Measurements from ENCODE around the gene FRMPD4. TPM values are rescaled to one million over a fixed set of nuclear protein-coding genes. Genes with fewer than 3 reads are reported as not detected.

Gene FRMPD4
- total RNA-seq, 1 experiment from 2014 or later = not detected

DNA sequence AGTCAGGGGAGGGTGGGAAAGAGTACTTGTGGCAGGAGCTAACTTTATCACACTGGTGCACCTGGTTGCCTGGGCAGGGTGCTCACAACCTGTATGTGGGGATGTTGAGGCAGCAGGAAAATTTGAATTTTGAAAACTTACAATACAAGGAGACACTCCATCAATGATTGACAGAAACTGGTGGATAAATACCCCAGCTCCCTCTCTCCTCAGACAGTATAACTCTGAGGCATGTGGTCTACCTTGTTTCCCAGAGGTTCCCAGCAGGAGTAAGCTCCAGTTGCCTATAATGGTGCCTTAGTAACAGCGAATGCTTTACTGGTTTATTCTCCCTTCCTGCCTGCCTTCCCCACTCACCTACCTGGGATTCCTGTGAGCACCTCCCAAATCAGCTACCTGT lies 541.2 kb downstream of the FRMPD4 start:
- no peaks in the 10 kb centered on the region for H3K9me3 ChIP-seq
- H3K36me3 ChIP-seq (ENCODE audit: control insufficient read depth, insufficient read depth, low read length) = no peaks in the 10 kb centered on the region
- H3K27ac Mint-ChIP-seq (ENCODE audit: unreplicated experiment) = no peak overlapping the region
- H3K4me3 Mint-ChIP-seq (ENCODE audit: unreplicated experiment) = no peak overlapping the region
- H3K9me3 Mint-ChIP-seq (ENCODE audit: unreplicated experiment) = no peaks in the 10 kb centered on the region
- ChIA-PET POLR2A (no interaction called here), CTCF (no interaction called here)
- no TSS peak for BruUV-seq (replicated peaks)
- H3K36me3 Mint-ChIP-seq (ENCODE audit: insufficient read depth, unreplicated experiment) = no peaks in the 10 kb centered on the region
- TF ChIP-seq, protein P1, sequence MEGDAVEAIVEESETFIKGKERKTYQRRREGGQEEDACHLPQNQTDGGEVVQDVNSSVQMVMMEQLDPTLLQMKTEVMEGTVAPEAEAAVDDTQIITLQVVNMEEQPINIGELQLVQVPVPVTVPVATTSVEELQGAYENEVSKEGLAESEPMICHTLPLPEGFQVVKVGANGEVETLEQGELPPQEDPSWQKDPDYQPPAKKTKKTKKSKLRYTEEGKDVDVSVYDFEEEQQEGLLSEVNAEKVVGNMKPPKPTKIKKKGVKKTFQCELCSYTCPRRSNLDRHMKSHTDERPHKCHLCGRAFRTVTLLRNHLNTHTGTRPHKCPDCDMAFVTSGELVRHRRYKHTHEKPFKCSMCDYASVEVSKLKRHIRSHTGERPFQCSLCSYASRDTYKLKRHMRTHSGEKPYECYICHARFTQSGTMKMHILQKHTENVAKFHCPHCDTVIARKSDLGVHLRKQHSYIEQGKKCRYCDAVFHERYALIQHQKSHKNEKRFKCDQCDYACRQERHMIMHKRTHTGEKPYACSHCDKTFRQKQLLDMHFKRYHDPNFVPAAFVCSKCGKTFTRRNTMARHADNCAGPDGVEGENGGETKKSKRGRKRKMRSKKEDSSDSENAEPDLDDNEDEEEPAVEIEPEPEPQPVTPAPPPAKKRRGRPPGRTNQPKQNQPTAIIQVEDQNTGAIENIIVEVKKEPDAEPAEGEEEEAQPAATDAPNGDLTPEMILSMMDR (IDR thresholded peaks at IDR 0.05; ENCODE audit: insufficient read depth in 1 of 2, low read depth in 1 of 2, low read length in 1 of 2, severe bottlenecking in 1 of 2, unreplicated experiment in 1 of 2) = no peak
- no peak for DNase-seq
- no peaks in the 10 kb centered on the region for H3K4me1 ChIP-seq
- intact Hi-C loops (cut with micrococcal nuclease; ENCODE audit: unreplicated experiment) = no loop called here
- H3K4me1 Mint-ChIP-seq (ENCODE audit: low read depth, unreplicated experiment) = no peaks in the 10 kb centered on the region
- H3K27me3 ChIP-seq (replicated peaks; ENCODE audit: control insufficient read depth, insufficient read depth, low read length) = no peaks in the 10 kb centered on the region
- H3K27me3 Mint-ChIP-seq (ENCODE audit: insufficient read depth, unreplicated experiment) = peaks cover 14% of the 10 kb centered on the region
- no peak overlapping the region for H3K4me3 ChIP-seq (ENCODE audit: low read depth, low read length)

DNA sequence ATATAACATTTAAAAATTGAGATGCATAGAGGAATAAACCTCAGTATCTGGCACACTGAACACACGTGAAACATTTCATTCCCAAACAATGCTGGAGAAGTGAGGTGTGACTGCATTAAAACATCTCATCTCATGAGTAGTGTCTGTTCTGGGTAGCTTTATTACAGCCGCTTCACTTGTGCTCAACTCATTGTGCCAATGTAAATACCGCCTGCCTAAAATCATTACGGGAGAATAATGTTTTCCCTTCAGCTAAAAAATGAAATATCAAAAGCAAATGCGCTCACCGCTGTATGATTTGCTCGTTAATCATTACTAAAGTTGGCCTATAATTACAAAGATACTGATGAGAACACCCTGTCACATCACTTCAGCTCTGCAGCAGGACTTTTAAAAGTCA lies 542.8 kb downstream of the FRMPD4 start:
- Mint-ChIP-seq H3K4me1 (ENCODE audit: low read depth, unreplicated experiment) (no peaks in the 10 kb centered on the region), H3K36me3 (ENCODE audit: insufficient read depth, unreplicated experiment) (no peaks in the 10 kb centered on the region), H3K27me3 (ENCODE audit: insufficient read depth, unreplicated experiment) (peaks cover 18% of the 10 kb centered on the region), H3K9me3 (ENCODE audit: unreplicated experiment) (no peaks in the 10 kb centered on the region), H3K27ac (ENCODE audit: unreplicated experiment) (no peak overlapping the region), H3K4me3 (ENCODE audit: unreplicated experiment) (no peak overlapping the region)
- POLR2A ChIA-PET = no interaction called here
- Histone ChIP-seq H3K4me1 (no peaks in the 10 kb centered on the region), H3K9me3 (no peaks in the 10 kb centered on the region), H3K4me3 (ENCODE audit: low read depth, low read length) (no peak overlapping the region), H3K27me3 (replicated peaks; ENCODE audit: control insufficient read depth, insufficient read depth, low read length) (no peaks in the 10 kb centered on the region), H3K36me3 (ENCODE audit: control insufficient read depth, insufficient read depth, low read length) (no peaks in the 10 kb centered on the region)
- CTCF ChIA-PET = no interaction called here
- intact Hi-C loops (cut with micrococcal nuclease; ENCODE audit: unreplicated experiment) = no loop called here
- no peak for DNase-seq
- TF ChIP-seq, protein P1 (IDR thresholded peaks at IDR 0.05; ENCODE audit: insufficient read depth in 1 of 2, low read depth in 1 of 2, low read length in 1 of 2, severe bottlenecking in 1 of 2, unreplicated experiment in 1 of 2) = no peak
- no TSS peak for BruUV-seq (replicated peaks)

DNA sequence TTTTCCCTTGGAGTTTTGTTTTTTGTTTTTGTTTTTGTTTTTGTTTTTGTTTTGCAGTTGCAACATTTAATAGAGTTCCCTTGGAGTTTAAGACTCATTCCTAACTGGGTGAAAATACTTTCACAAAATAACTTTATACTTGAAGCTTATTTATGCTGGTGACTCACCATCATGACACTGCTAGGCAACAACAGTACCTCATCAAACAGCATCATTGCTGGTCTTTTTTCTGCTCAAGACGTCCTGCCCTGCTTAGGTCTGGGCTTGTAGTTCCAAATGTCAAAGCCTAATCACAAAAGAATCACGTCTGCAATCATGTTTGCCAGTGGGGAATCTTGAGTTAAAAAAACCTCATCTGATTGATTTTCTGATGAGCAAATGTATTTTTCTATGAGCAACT lies 547.3 kb downstream of the FRMPD4 start:
- Histone ChIP-seq H3K4me3 (ENCODE audit: low read depth, low read length) (no peak overlapping the region), H3K36me3 (ENCODE audit: control insufficient read depth, insufficient read depth, low read length) (no peaks in the 10 kb centered on the region), H3K4me1 (no peaks in the 10 kb centered on the region), H3K27me3 (replicated peaks; ENCODE audit: control insufficient read depth, insufficient read depth, low read length) (no peaks in the 10 kb centered on the region), H3K9me3 (no peaks in the 10 kb centered on the region)
- BruUV-seq (replicated peaks) = no TSS peak
- Mint-ChIP-seq H3K27me3 (ENCODE audit: insufficient read depth, unreplicated experiment) (peaks cover 15% of the 10 kb centered on the region), H3K4me3 (ENCODE audit: unreplicated experiment) (no peak overlapping the region), H3K36me3 (ENCODE audit: insufficient read depth, unreplicated experiment) (no peaks in the 10 kb centered on the region), H3K4me1 (ENCODE audit: low read depth, unreplicated experiment) (no peaks in the 10 kb centered on the region), H3K27ac (ENCODE audit: unreplicated experiment) (no peak overlapping the region), H3K9me3 (ENCODE audit: unreplicated experiment) (no peaks in the 10 kb centered on the region)
- no peak for DNase-seq
- CTCF ChIA-PET = no interaction called here
- POLR2A ChIA-PET = no interaction called here
- intact Hi-C loops (cut with micrococcal nuclease; ENCODE audit: unreplicated experiment) = no loop called here
- TF ChIP-seq, protein P1 (IDR thresholded peaks at IDR 0.05; ENCODE audit: insufficient read depth in 1 of 2, low read depth in 1 of 2, low read length in 1 of 2, severe bottlenecking in 1 of 2, unreplicated experiment in 1 of 2) = no peak
